H1 (cell line): Measurements from ENCODE around the gene RBM17. TPM values are rescaled to one million over a fixed set of nuclear protein-coding genes. Genes with fewer than 3 reads are reported as not detected.

Experiments used
- CTCF ChIA-PET: fragments of 300-600 bp; sonication (Branson Sonifier 250); formaldehyde crosslinking; loops from one replicate; lab custom pipeline; 2021; ENCODE audit not compliant: partially characterized antibody; lab: Charles Lee
- POLR2A ChIA-PET: fragments of 300-600 bp; sonication (Branson Sonifier 250); formaldehyde crosslinking; loops from one replicate; lab custom pipeline; 2021; ENCODE audit warnings: inconsistent platforms; ENCODE audit not compliant: partially characterized antibody; lab: Charles Lee
- DNase-seq, 2 experiments: peaks; one replicate each; pipeline versions ENCODE4 v3.0.0 to v3.0.0-alpha.2; 2010 to 2022; ENCODE audit warnings: low spot score in 2 of 2, low read depth in 1 of 2, mixed read lengths in 1 of 2
- FAIRE-seq: peaks from 2 replicates; lab custom pipeline; 2011; peaks lifted over from hg19 to GRCh38; lab: Jason Lieb, UNC
- H2AFZ ChIP-seq: 2 replicates; pipeline ENCODE4 v1.8.1; 2012; ENCODE audit warnings: low read length, inconsistent platforms
- H2AK5ac ChIP-seq: 2 replicates; pipeline ENCODE4 v1.6.1; 2013; ENCODE audit warnings: low read depth, low read length
- H2BK120ac ChIP-seq: replicated peaks from 2 replicates; pipeline ENCODE3; 2013; ENCODE audit warnings: low read depth, low read length, inconsistent platforms
- H2BK12ac ChIP-seq: 2 replicates; pipeline ENCODE4 v1.6.1; 2013; ENCODE audit warnings: low read depth, low read length
- H2BK15ac ChIP-seq: 2 replicates; pipeline ENCODE4 v1.6.1; 2013; ENCODE audit warnings: low read length
- H2BK20ac ChIP-seq: 2 replicates; pipeline ENCODE4 v1.6.1; 2013; ENCODE audit warnings: low read length
- H2BK5ac ChIP-seq: 2 replicates; pipeline ENCODE4 v1.6.1; 2013; ENCODE audit warnings: low read depth, low read length
- H3K14ac ChIP-seq: 2 replicates; pipeline ENCODE4 v1.6.1; 2013; ENCODE audit warnings: inconsistent platforms; ENCODE audit not compliant: insufficient read length
- H3K18ac ChIP-seq: 2 replicates; pipeline ENCODE4 v1.6.1; 2013; ENCODE audit warnings: low read length; ENCODE audit errors: extremely low read depth
- H3K23ac ChIP-seq: 2 replicates; pipeline ENCODE4 v1.6.1; 2013; ENCODE audit warnings: inconsistent platforms; ENCODE audit not compliant: insufficient read length
- H3K23me2 ChIP-seq: 2 replicates; pipeline ENCODE4 v1.6.1; 2013; ENCODE audit warnings: low read depth, low read length
- H3K27ac ChIP-seq: 2 replicates; pipeline ENCODE4 v1.6.1; 2011; ENCODE audit warnings: low read depth, low read length, inconsistent platforms
- H3K27me3 ChIP-seq, 4 experiments: replicated peaks in 1 of 4; 1 replicate in 1 of 4; 2 replicates in 3 of 4; pipeline versions ENCODE4 v1.6.1 to v1.8.1; 2011 to 2013; ENCODE audit warnings: low read length in 3 of 4, mild to moderate bottlenecking in 3 of 4, inconsistent platforms in 2 of 4, mixed read lengths in 2 of 4, moderate library complexity in 1 of 4; ENCODE audit not compliant: control insufficient read depth in 3 of 4, insufficient read depth in 3 of 4; ENCODE audit errors: extremely low read depth in 1 of 4
- H3K36me3 ChIP-seq, 4 experiments: 2 replicates each; pipeline versions ENCODE4 v1.6.1 to v1.8.1; 2011 to 2013; ENCODE audit warnings: mild to moderate bottlenecking in 4 of 4, low read length in 3 of 4, moderate library complexity in 2 of 4, control low read depth in 1 of 4, inconsistent platforms in 1 of 4; ENCODE audit not compliant: insufficient read depth in 4 of 4, control insufficient read depth in 2 of 4
- H3K4ac ChIP-seq: replicated peaks from 2 replicates; pipeline ENCODE3; 2013; ENCODE audit warnings: low read length, low read depth, mixed read lengths, inconsistent platforms; ENCODE audit not compliant: insufficient read length
- H3K4me1 ChIP-seq, 4 experiments: replicated peaks in 1 of 4; 1 replicate in 1 of 4; 2 replicates in 3 of 4; pipeline versions ENCODE4 v1.6.1 to v1.8.1; 2011 to 2013; ENCODE audit warnings: low read length in 3 of 4, inconsistent platforms in 2 of 4, mixed read lengths in 1 of 4; ENCODE audit not compliant: insufficient read depth in 4 of 4, control insufficient read depth in 3 of 4
- H3K4me2 ChIP-seq, 2 experiments: 2 replicates each; pipeline versions ENCODE4 v1.6.1 to v1.8.1; 2011 to 2013; ENCODE audit warnings: low read depth in 2 of 2, low read length in 2 of 2, control low read depth in 1 of 2, inconsistent platforms in 1 of 2, mild to moderate bottlenecking in 1 of 2; ENCODE audit not compliant: insufficient read depth in 1 of 2
- H3K4me3 ChIP-seq, 4 experiments: fragments of 200-600, 300-600 bp in 1 of 4; sonication (generic), shearing (Covaris generic), sonication (Bioruptor Twin) in 1 of 4; 2 replicates each; pipeline versions ENCODE4 v1.5.1 to v1.8.1; 2011 to 2016; ENCODE audit warnings: low read length in 4 of 4, low read depth in 3 of 4, control low read depth in 2 of 4, inconsistent platforms in 2 of 4, mild to moderate bottlenecking in 2 of 4, mixed read lengths in 1 of 4, moderate library complexity in 1 of 4; ENCODE audit not compliant: insufficient read depth in 2 of 4; ENCODE audit errors: extremely low read depth in 1 of 4
- H3K56ac ChIP-seq: replicated peaks from 2 replicates; pipeline ENCODE3; 2013; ENCODE audit warnings: low read depth, mild to moderate bottlenecking, mixed read lengths, low read length, inconsistent platforms; ENCODE audit not compliant: insufficient read length
- H3K79me1 ChIP-seq: 2 replicates; pipeline ENCODE4 v1.6.1; 2013; ENCODE audit warnings: low read depth, low read length, control low read depth
- H3K79me2 ChIP-seq, 2 experiments: 2 replicates each; pipeline versions ENCODE4 v1.6.1 to v1.8.1; 2012 to 2013; ENCODE audit warnings: low read length in 2 of 2, mild to moderate bottlenecking in 2 of 2, inconsistent platforms in 1 of 2; ENCODE audit not compliant: insufficient read depth in 2 of 2, control insufficient read depth in 1 of 2
- H3K9ac ChIP-seq, 4 experiments: replicated peaks in 1 of 4; 1 replicate in 1 of 4; 2 replicates in 3 of 4; pipeline versions ENCODE4 v1.6.1 to v1.8.1; 2011 to 2013; ENCODE audit warnings: low read depth in 3 of 4, low read length in 3 of 4, control low read depth in 2 of 4, mild to moderate bottlenecking in 2 of 4, moderate library complexity in 2 of 4, inconsistent platforms in 1 of 4; ENCODE audit errors: extremely low read depth in 1 of 4
- H3K9me3 ChIP-seq, 2 experiments: 2 replicates each; pipeline versions ENCODE4 v1.6.1 to v1.8.1; 2012 to 2013; ENCODE audit warnings: mild to moderate bottlenecking in 2 of 2, moderate library complexity in 2 of 2, control low read depth in 1 of 2, inconsistent platforms in 1 of 2, low read depth in 1 of 2, low read length in 1 of 2, mixed read lengths in 1 of 2; ENCODE audit not compliant: insufficient read depth in 2 of 2
- H4K20me1 ChIP-seq, 2 experiments: replicated peaks in 1 of 2; 2 replicates each; pipeline versions ENCODE3 to v1.8.1; 2011 to 2013; ENCODE audit warnings: inconsistent platforms in 2 of 2, low read length in 2 of 2, mild to moderate bottlenecking in 1 of 2; ENCODE audit not compliant: insufficient read depth in 2 of 2, control insufficient read depth in 1 of 2
- H4K5ac ChIP-seq: 2 replicates; pipeline ENCODE4 v1.6.1; 2013; ENCODE audit warnings: low read length, low read depth, mixed read lengths, inconsistent platforms; ENCODE audit not compliant: insufficient read length
- H4K8ac ChIP-seq: 2 replicates; pipeline ENCODE4 v1.8.0; 2013; ENCODE audit warnings: mild to moderate bottlenecking, moderate library complexity, low read length, inconsistent platforms; ENCODE audit not compliant: insufficient read depth; ENCODE audit errors: extremely low read depth
- H4K91ac ChIP-seq: replicated peaks from 2 replicates; pipeline ENCODE3; 2013; ENCODE audit warnings: low read length, mixed read lengths, inconsistent platforms; ENCODE audit not compliant: insufficient read length
- BACH1 ChIP-seq: IDR thresholded peaks from 2 replicates; pipeline ENCODE4 v1.6.1; 2012; ENCODE audit warnings: low read length, improper control_type of control experiment
- CBX8 ChIP-seq: fragments of 300-800, 300-1000 bp; sonication (generic); IDR thresholded peaks from 2 replicates; pipeline ENCODE4 v1.7.1; 2016; ENCODE audit warnings: low read depth, low read length, borderline replicate concordance
- EP300 ChIP-seq, 2 experiments: IDR thresholded peaks; 1 replicate in 1 of 2; 2 replicates in 1 of 2; pipeline ENCODE4 v1.6.1; 2011 to 2012; ENCODE audit warnings: low read depth in 2 of 2, low read length in 2 of 2, mild to moderate bottlenecking in 2 of 2, borderline replicate concordance in 1 of 2, inconsistent platforms in 1 of 2, moderate library complexity in 1 of 2
- HDAC2 ChIP-seq, 2 experiments: fragments of 300-600 bp in 1 of 2; sonication (generic) in 1 of 2; IDR thresholded peaks; 2 replicates each; pipeline ENCODE4 v1.6.1; 2011 to 2012; ENCODE audit warnings: low read depth in 2 of 2, low read length in 2 of 2, mild to moderate bottlenecking in 2 of 2, moderate library complexity in 2 of 2, borderline replicate concordance in 1 of 2, inconsistent platforms in 1 of 2
- KDM4A ChIP-seq: IDR thresholded peaks from one replicate; pipeline ENCODE4 v1.7.1; 2012; ENCODE audit warnings: low read depth, mild to moderate bottlenecking, moderate library complexity, low read length, inconsistent platforms; ENCODE audit not compliant: severe bottlenecking
- PHF8 ChIP-seq: fragments of 200-600 bp; sonication (generic); conservative IDR thresholded peaks from 2 replicates; pipeline ENCODE4 v1.7.1; 2012; ENCODE audit warnings: low read depth, mild to moderate bottlenecking, inconsistent platforms, low read length, moderate library complexity
- POLR2A ChIP-seq, 2 experiments: IDR thresholded peaks; 1 replicate in 1 of 2; 2 replicates in 1 of 2; pipeline ENCODE4 v1.6.1; 2011; ENCODE audit warnings: low read depth in 2 of 2, low read length in 2 of 2, mild to moderate bottlenecking in 2 of 2; ENCODE audit errors: control extremely low read depth in 1 of 2
- POLR2AphosphoS5 ChIP-seq: IDR thresholded peaks from 2 replicates; pipeline ENCODE4 v1.6.1; 2011; ENCODE audit warnings: low read depth, low read length
- POU5F1 ChIP-seq: IDR thresholded peaks from 2 replicates; pipeline ENCODE4 v1.6.1; 2011; ENCODE audit warnings: low read depth, mild to moderate bottlenecking, low read length, moderate library complexity
- RBBP5 ChIP-seq: IDR thresholded peaks from 2 replicates; pipeline ENCODE4 v1.7.1; 2012; ENCODE audit warnings: low read depth, mild to moderate bottlenecking, inconsistent platforms, low read length, moderate library complexity, borderline replicate concordance
- SIX5 ChIP-seq: IDR thresholded peaks from 2 replicates; pipeline ENCODE4 v1.6.1; 2011; ENCODE audit warnings: mild to moderate bottlenecking, low read depth, low read length
- SP1 ChIP-seq: IDR thresholded peaks from 2 replicates; pipeline ENCODE4 v1.6.1; 2011; ENCODE audit warnings: low read depth, low read length
- TAF7 ChIP-seq: optimal IDR thresholded peaks from 2 replicates; pipeline ENCODE3; 2011; ENCODE audit warnings: low read depth, mild to moderate bottlenecking, inconsistent platforms, low read length, moderate library complexity, borderline replicate concordance
- WGBS, 2 experiments: shearing (Covaris generic) in 1 of 2; methylation state at CpG; one replicate each; pipeline versions ENCODE4 v1.1.6 to v1.1.7; 2013 to 2015; ENCODE audit warnings: low lambda C conversion rate in 2 of 2, mixed read lengths in 2 of 2, inconsistent platforms in 1 of 2, low coverage in 1 of 2, missing lambda C conversion rate in 1 of 2; ENCODE audit not compliant: insufficient replicate concordance in 2 of 2, insufficient coverage in 1 of 2, insufficient read length in 1 of 2; ENCODE audit errors: extremely low coverage in 1 of 2, missing lambda C conversion rate in 1 of 2; 5-methylcytosine and 5-hydroxymethylcytosine counted together
- polyA plus RNA-seq, 7 experiments: library from polyadenylated mRNA; depleted of rRNA in 3 of 7; stranded (reverse) in 5 of 7; unstranded in 2 of 7; fragments of >200 nt in 5 of 7; fragments of 200-250 nt in 2 of 7; gene quantifications; 1 replicate in 5 of 7; 2 replicates in 1 of 7; 4 replicates in 1 of 7; pipeline versions ENCODE4 v1.2.1 to v1.2.3, GENCODE V29; 2011 to 2013; ENCODE audit warnings: missing spikeins in 2 of 7, mixed read lengths in 2 of 7
- total RNA-seq: library from RNA; stranded (reverse); fragmentation: NEBNext Ultra II Directional; extraction: Animal tissue kit (Norgen Biotek cat#: 25700); gene quantifications from 2 replicates; pipeline ENCODE4 v1.2.1, GENCODE V29; 2021
- TF ChIP-seq, protein P1 (sequence below): IDR thresholded peaks from 2 replicates; pipeline ENCODE4 v1.6.1; 2011; ENCODE audit warnings: low read depth, mild to moderate bottlenecking, low read length; ENCODE audit not compliant: insufficient read depth

RBM17 gene
- total and polyA plus RNA-seq, 2 of the 8 experiments (the other 6 are each of a cell fraction or from before 2014, with no cell fraction given): 15.7 to 128 TPM

GRCh38 chr10:6112893-6113292 lies 24.1 kb downstream of the RBM17 start:
- no peak overlapping the region for H3K4me2 ChIP-seq
- H3K36me3 ChIP-seq: peaks cover 26 to 79% (median 54%) of the 10 kb centered on the region in 4 experiments
- no peak overlapping the region for H3K56ac ChIP-seq
- H3K23ac ChIP-seq: no peak overlapping the region
- DNase-seq (no peak), FAIRE-seq (no peak)
- H4K5ac ChIP-seq: no peak overlapping the region
- H2BK5ac ChIP-seq: no peak overlapping the region
- H4K20me1 ChIP-seq: peaks cover 8 to 14% of the 10 kb centered on the region in 2 experiments
- peaks cover 3% of the 10 kb centered on the region; the same call in 1 of the 2 replicates for H3K79me1 ChIP-seq
- no peak overlapping the region for H2AFZ ChIP-seq
- H3K4me1 ChIP-seq: peaks cover 2 to 11% (median 4%) of the 10 kb centered on the region in 4 experiments; a peak in 4 of 7 replicates
- ChIA-PET POLR2A (no interaction called here), CTCF (no interaction called here)
- H3K18ac ChIP-seq: no peak overlapping the region
- H2BK15ac ChIP-seq: no peak overlapping the region
- H3K14ac ChIP-seq: no peak overlapping the region
- H4K8ac ChIP-seq: no peak overlapping the region
- no peak overlapping the region for H2BK12ac ChIP-seq
- no peak overlapping the region for H3K4ac ChIP-seq
- H3K27me3 ChIP-seq: no peaks in the 10 kb centered on the region
- H3K27ac ChIP-seq: no peak overlapping the region
- H3K9me3 ChIP-seq: no peaks in the 10 kb centered on the region
- H2BK120ac ChIP-seq: no peak overlapping the region
- no peak overlapping the region for H3K9ac ChIP-seq
- 90% methylated on average over 6 of the region's 6 CpGs; no CpG with 5 or more reads in 1 of the 2 experiments for WGBS, 2 experiments
- no peak overlapping the region for H2AK5ac ChIP-seq
- H4K91ac ChIP-seq: no peak overlapping the region
- H3K23me2 ChIP-seq: no peaks in the 10 kb centered on the region
- H2BK20ac ChIP-seq: no peak overlapping the region
- peaks cover 0 to 11% of the 10 kb centered on the region in 2 experiments; a peak in 1 of 4 replicates for H3K79me2 ChIP-seq
- no peak overlapping the region for H3K4me3 ChIP-seq
- TF ChIP-seq RBBP5 (no peak), CBX8 (no peak), SP1 (no peak), POLR2A (IDR thresholded peaks at IDR 0.05; ENCODE audit: control extremely low read depth in 1 of 2, low read depth in 2 of 2, low read length in 2 of 2) (no peak), POU5F1 (no peak), KDM4A (no peak), POLR2AphosphoS5 (no peak), BACH1 (no peak), HDAC2 (IDR thresholded peaks at IDR 0.05; ENCODE audit: borderline replicate concordance in 1 of 2, low read depth in 2 of 2, low read length in 2 of 2) (no peak), SIX5 (no peak), TAF7 (no peak), EP300 (IDR thresholded peaks at IDR 0.05; ENCODE audit: borderline replicate concordance in 1 of 2, low read depth in 2 of 2, low read length in 2 of 2) (no peak), PHF8 (no peak)
- TF ChIP-seq, protein P1, sequence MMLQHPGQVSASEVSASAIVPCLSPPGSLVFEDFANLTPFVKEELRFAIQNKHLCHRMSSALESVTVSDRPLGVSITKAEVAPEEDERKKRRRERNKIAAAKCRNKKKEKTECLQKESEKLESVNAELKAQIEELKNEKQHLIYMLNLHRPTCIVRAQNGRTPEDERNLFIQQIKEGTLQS: no peak
